Measurements from ENCODE around the gene TNRC18.
"Not testable (repeated sequence)": the region's sequence is repeated elsewhere in the genome, so short reads cannot be mapped to it uniquely, and the experiment has no call there.

TNRC18 gene

DNA sequence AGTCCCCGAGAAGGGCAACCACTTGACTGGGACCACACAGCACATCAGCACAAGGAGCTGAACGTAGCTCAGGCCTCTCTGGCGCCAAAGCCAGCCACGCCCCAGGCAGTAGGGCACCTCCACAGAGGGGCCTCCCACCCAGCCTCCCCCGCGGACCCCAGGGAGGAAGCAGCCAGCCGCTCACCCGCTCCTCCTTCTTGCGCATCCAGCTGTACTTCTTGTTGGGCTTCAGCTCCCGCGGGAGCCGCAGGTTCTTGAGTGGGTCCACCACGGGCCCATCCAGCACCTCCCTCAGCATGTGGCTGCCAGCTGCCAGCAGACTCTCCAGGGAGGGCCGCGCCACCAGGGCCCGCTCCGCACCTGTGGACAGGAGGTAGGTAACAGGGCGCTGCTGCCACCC lies 61.2 kb downstream of the TNRC18 start:
- H3K4me3 ChIP-seq (ENCODE audit: low read depth, low read length), result no peak overlapping the region
- DNase-seq (ENCODE audit: low read depth), result no peak
- no peak for TF ChIP-seq CTCF (IDR thresholded peaks at IDR 0.05; ENCODE audit: low read depth, low read length, missing control alignments)
- in situ Hi-C loops (cut with HindIII; ENCODE audit: low sequenced_read_pairs), result loop anchor here (5.0 kb wide), 1 partner anchor 70 kb away; no protein-coding TSS in a partner anchor

DNA sequence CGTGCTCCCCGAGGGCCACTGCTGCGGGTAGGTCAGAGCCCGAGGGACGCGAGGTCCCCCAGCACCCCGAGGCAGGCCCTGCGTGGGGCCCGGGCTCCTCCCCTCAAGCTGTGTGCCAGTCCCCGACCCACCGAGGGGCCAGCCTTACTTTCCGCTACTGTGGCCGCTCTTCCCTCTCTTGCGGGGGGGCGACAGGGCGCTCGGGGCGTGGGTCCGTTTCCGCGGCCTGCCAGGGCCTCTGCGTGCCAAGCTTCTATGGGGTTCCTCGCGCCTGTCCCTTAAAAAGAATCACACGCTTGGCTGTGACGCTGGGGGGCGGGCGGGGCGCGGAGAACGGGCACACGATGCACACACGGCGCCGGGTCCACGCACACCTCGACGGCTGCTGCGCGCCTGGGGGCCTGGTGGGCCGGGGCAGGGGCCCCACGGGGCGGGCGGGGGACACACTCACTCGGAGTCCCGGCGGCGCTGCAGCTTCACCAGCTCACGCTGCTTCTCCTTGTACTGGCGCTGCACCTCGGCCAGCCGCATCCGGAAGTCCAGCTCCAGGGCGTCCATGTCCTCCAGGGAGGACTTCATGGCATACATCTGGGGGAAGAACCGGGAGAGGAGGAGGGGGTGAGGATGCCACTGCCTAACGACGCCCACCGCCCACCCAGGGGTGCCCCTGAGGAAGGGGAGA lies 62.0 kb downstream of the TNRC18 start:
- in situ Hi-C loops (cut with HindIII; ENCODE audit: low sequenced_read_pairs), result loop anchor here (5.0 kb wide), 1 partner anchor 71 kb away; no protein-coding TSS in a partner anchor
- DNase-seq (ENCODE audit: low read depth), result no peak
- no peak for TF ChIP-seq CTCF (IDR thresholded peaks at IDR 0.05; ENCODE audit: low read depth, low read length, missing control alignments)
- H3K4me3 ChIP-seq (ENCODE audit: low read depth, low read length), result no peak overlapping the region

- in situ Hi-C loops (cut with HindIII; ENCODE audit: low sequenced_read_pairs), result loop anchor here (5.0 kb wide), 1 partner anchor 71 kb away; no protein-coding TSS in a partner anchor
- no peak overlapping the region for H3K4me3 ChIP-seq (ENCODE audit: low read depth, low read length)
- TF ChIP-seq CTCF (IDR thresholded peaks at IDR 0.05; ENCODE audit: low read depth, low read length, missing control alignments), result no peak
- DNase-seq (ENCODE audit: low read depth), result no peak
Measured at GRCh38 chr7:5360971-5361370, 62.7 kb downstream of the TNRC18 start.

GRCh38 chr7:5360451-5360850 lies 63.2 kb downstream of the TNRC18 start:
- no peak for TF ChIP-seq CTCF (IDR thresholded peaks at IDR 0.05; ENCODE audit: low read depth, low read length, missing control alignments)
- no peak overlapping the region for H3K4me3 ChIP-seq (ENCODE audit: low read depth, low read length)
- DNase-seq (ENCODE audit: low read depth), result no peak
- in situ Hi-C loops (cut with HindIII; ENCODE audit: low sequenced_read_pairs), result loop anchor here (5.0 kb wide), 1 partner anchor 72 kb away; no protein-coding TSS in a partner anchor

GRCh38 chr7:5360021-5360420 lies 63.6 kb downstream of the TNRC18 start:
- DNase-seq (ENCODE audit: low read depth); H3K4me3 ChIP-seq (ENCODE audit: low read depth, low read length): not testable (repeated sequence)
- in situ Hi-C loops (cut with HindIII; ENCODE audit: low sequenced_read_pairs), result loop anchor here (5.0 kb wide), 1 partner anchor 72 kb away; no protein-coding TSS in a partner anchor

- H3K4me3 ChIP-seq (ENCODE audit: low read depth, low read length), result no peak overlapping the region
- TF ChIP-seq CTCF (IDR thresholded peaks at IDR 0.05; ENCODE audit: low read depth, low read length, missing control alignments), result no peak
- in situ Hi-C loops (cut with HindIII; ENCODE audit: low sequenced_read_pairs), result no loop called here
- no peak for DNase-seq (ENCODE audit: low read depth)
Measured at GRCh38 chr7:5359344-5359743, 64.3 kb downstream of the TNRC18 start.

DNA sequence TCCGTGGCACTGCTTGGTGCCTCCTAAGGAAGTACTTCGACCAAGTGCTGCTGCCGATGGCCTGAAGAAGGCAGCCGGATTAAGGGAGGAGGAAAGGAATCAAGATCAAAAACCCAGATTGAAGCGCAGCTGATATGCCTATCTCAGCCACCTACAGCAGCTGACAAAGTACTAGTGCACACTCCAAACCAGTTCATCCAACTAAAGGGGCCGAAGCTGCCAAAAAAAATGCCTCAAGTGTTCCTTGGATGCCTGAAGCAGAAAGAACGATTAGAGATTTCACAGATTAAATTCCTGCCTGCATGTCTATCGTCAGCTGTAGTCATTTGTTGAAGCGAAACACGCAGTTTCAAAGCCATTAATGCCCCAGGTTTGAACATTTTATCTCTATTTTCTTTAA lies 65.7 kb downstream of the TNRC18 start:
- H3K4me3 ChIP-seq (ENCODE audit: low read depth, low read length), result no peak overlapping the region
- no peak for DNase-seq (ENCODE audit: low read depth)
- no peak for TF ChIP-seq CTCF (IDR thresholded peaks at IDR 0.05; ENCODE audit: low read depth, low read length, missing control alignments)
- in situ Hi-C loops (cut with HindIII; ENCODE audit: low sequenced_read_pairs), result no loop called here
